Activated T-cell treated with anti-CD3 and anti-CD28 coated beads, Interleukin-2, amount 50 U/mL, for 1 hour (primary cell): ENCODE measurements around the gene HOXD11.

Experiments used
- DNase-seq: peaks from one replicate; pipeline ENCODE4 v3.0.0-alpha.2; 2020

HOXD11 gene

GRCh38 chr2:176081837-176082524 lies 25.1 kb upstream of the HOXD11 start:
- DNase-seq, result no peak

GRCh38 chr2:176082525-176082823 lies 24.6 kb upstream of the HOXD11 start:
- DNase-seq, result no peak

- no peak for DNase-seq
Measured at GRCh38 chr2:176082824-176083751, 24.0 kb upstream of the HOXD11 start.

GRCh38 chr2:176083796-176084261 lies 23.3 kb upstream of the HOXD11 start, which contains the start of gene EVX2:
EVX2 (minus strand) TSS chr2:176083962; CDS start chr2:176083776, 186 bp downstream.
- no peak for DNase-seq

- DNase-seq, result no peak
Measured at GRCh38 chr2:176084611-176085119, 22.4 kb upstream of the HOXD11 start.

- DNase-seq, result no peak
Measured at GRCh38 chr2:176085120-176085788, 21.8 kb upstream of the HOXD11 start.

- DNase-seq, result no peak
Measured at GRCh38 chr2:176085861-176086771, 21.0 kb upstream of the HOXD11 start.

GRCh38 chr2:176087330-176088047 lies 19.6 kb upstream of the HOXD11 start:
- no peak for DNase-seq

- no peak for DNase-seq
Measured at GRCh38 chr2:176088048-176088936, 18.8 kb upstream of the HOXD11 start.

GRCh38 chr2:176088937-176089842 lies 17.9 kb upstream of the HOXD11 start:
- DNase-seq, result no peak

- DNase-seq, result no peak
Measured at GRCh38 chr2:176089843-176090395, 17.2 kb upstream of the HOXD11 start.

GRCh38 chr2:176090862-176091261 lies 16.2 kb upstream of the HOXD11 start:
- DNase-seq, result no peak

GRCh38 chr2:176091329-176092258 lies 15.5 kb upstream of the HOXD11 start:
- no peak for DNase-seq

- no peak for DNase-seq
Measured at GRCh38 chr2:176092270-176093144, 14.6 kb upstream of the HOXD11 start, which contains the start of gene HOXD13. HOXD13 (plus strand) TSS chr2:176092721; CDS start chr2:176092891, 170 bp downstream.

GRCh38 chr2:176093145-176093897 lies 13.8 kb upstream of the HOXD11 start:
- no peak for DNase-seq

- no peak for DNase-seq
Measured at GRCh38 chr2:176093898-176094249, 13.2 kb upstream of the HOXD11 start.
